Measurements from ENCODE around the gene IFITM2.
"Not testable (repeated sequence)": the region's sequence is repeated elsewhere in the genome, so short reads cannot be mapped to it uniquely, and the experiment has no call there.

IFITM2 gene

DNA sequence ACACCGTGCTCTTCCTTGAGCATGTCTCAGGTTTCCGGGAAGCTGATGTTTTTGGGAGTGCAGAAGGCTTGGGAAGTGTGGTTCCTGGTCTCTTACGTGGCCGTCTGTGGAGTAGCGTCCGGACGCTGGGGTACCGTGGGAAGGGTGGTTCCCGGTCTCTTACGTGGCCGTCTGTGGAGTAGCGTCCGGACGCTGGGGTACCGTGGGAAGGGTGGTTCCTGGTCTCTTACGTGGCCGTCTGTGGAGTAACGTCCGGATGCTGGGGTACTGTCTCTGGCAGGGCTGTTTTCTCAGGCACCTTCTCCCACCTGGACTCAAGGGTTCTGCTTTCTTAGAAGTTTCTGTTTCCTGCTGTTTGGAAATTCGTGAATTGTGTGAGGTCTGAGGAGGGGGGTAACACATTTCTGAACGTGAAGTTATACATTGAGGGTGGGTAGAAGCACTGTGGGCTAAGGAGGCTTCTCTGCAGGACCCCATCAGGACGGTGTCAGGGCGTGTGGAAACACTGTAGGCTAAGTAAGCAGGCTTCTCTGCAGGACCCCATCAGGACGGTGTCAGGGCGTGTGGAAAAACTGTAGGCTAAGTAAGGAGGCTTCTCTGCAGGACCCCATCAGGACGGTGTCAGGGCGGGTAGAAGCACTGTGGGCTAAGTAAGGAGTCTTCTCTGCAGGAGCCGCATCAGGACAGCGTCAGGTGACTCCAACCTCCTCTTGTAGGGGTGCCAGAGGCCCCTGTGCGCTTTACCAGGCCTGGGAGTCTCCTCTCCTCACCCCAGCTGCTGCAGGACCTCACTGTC, 18.4 kb downstream of the IFITM2 start:
- no peak for DNase-seq (ENCODE audit: low read depth in 2 of 2)

DNA sequence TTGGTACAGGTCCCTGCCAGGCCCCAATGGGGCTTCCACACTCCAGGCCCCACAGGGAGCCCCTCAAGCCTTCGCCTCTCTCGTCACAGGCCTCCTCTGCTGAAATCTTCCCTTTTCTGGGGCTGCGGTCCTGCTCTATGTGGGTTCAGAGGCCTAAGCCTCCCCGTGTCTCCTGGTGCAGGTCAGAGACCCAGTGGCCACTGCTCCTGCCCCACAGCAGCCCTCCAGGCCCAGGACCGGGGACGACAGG, 18.9 kb downstream of the IFITM2 start:
- no peak for DNase-seq (ENCODE audit: low read depth in 2 of 2)

DNA sequence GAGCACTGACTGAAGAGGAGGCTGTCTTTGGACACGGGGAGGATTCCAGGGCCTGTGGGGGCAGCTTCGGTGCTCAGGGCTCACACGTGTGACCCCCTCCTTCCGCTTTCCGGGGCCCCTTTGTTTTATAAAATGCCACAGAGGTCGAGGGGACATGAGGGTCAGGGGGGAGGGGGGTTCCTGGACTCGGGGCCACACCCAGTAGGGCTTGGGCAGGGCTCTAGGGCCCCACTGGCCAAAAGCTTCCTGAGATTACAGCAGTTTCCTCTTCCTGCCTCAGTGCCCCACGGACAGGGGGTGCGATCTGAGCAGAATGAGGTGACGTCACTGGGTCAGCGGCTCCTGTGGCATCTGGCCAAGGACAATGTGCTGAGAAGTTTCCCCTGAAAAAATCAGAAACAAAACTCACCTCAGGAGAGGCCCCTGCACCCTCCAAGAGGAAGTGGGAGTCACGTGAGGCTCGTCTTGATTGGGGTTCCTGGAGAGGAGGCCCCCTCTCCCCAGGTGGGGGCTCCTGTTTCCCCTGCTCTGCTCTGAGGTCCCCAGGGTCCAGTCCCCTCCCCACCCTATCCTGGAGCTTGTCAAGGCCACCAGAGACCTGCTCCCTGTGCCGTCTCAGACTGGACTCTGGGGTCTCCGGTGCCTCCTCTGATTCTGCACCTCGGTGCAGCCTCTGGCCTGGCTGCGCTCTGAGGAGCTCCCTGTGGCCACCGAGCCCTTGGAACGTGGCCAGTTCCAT, 19.4 kb downstream of the IFITM2 start:
- peak in 1 of 2 donors; percentile 65 for DNase-seq (ENCODE audit: low read depth in 2 of 2)

DNA sequence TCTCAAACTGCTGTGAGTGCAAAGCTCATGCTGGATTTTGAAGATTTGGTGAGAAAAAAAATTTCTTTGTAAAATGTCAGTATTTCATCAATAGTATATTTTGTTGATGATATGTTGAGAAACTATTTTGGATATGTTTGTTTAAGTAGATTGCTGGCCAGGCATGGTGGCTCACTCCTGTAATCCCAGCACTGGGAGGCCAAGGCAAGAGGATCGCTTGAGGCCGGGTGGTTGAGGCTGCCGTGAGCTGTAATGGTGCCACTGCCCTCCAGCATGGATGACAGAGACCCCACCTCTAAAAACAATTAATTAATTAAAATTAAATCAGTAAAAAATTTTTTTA, 19.9 kb downstream of the IFITM2 start:
- no peak for DNase-seq (ENCODE audit: low read depth in 2 of 2)

DNA sequence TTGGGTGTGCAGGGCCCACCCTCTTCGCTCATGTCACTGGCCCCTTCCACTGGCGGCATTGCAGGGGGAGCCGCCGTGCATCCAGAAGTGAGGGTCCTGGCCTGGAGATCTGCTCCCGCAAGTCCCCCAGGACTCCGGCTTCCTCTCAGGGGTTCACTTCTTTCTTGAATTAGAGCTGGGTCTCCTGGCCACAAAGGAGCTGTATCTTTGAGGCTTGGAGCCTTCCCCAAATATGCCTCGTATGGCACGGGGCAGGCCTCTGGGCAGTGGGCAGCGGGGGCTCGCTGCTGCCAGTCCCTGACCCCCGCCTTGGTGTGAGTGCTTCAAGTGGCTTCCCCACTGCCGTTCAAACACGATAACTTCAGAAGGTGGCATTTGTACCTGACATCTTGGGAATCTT, 20.4 kb downstream of the IFITM2 start:
- DNase-seq (ENCODE audit: low read depth in 2 of 2): no peak

DNA sequence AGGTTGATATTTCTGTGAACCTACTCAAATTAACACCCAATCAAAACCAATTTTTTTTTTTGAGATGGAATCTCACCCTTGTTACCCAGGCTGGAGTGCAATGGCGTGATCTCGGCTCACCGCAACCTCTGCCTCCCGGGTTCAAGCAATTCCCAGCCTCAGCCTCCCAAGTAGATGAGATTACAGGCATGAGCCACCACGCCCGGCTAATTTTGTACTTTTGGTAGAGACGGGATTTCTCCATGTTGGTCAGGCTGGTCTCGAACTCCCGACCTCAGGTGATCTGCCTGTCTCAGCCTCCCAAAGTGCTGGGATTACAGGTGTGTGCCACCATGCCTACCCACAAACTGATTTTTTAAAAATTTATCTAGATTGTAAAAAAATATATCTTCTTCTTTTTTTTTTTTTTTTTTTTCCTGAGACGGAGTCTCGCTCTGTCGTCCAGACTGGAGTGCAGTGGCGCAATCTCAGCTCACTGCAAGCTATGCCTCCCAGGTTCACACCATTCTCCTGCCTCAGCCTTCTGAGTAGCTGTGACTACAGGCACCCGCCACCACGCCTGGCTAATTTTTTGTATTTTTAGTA, 21.0 kb downstream of the IFITM2 start:
- not testable (repeated sequence) for DNase-seq (ENCODE audit: low read depth in 2 of 2)

DNA sequence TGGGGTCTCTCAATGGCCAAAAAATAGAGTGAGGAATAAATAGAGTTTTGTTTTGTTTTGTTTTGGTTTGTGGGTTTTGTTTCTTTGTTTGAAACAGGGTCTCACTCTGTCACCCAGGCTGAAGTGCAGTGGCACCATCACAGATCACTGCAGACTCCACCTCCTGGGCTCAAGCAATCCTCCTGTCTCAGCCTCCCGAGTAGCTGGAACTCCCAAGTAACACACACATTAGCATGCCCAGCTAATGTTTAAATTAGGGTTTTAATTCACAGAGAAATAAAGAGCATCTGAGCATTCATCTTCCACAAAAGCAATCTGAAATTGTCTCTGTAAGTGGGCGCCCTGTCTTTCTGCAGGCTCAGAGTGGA, 22.3 kb downstream of the IFITM2 start:
- no peak for DNase-seq (ENCODE audit: low read depth in 2 of 2)

DNA sequence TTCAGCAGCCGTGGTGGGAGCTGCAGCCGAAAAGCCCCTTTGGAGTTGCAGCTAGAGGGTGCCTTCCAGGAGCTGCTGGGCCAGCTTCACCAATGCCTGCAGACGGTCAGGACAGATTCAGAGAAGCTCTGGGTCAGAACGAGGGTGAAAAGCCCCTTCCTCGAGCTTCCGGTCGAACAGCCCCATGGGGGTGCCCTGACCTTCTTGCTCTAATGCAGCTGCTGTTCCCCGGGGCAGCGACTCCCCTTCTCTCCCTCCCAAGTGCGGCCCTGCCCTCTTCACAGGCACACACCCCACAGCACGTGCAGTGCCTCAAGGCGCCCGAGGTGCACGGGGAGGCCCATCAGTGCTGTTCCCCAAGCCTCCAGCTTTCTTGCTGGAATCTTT, 22.7 kb downstream of the IFITM2 start:
- no peak for DNase-seq (ENCODE audit: low read depth in 2 of 2)

DNA sequence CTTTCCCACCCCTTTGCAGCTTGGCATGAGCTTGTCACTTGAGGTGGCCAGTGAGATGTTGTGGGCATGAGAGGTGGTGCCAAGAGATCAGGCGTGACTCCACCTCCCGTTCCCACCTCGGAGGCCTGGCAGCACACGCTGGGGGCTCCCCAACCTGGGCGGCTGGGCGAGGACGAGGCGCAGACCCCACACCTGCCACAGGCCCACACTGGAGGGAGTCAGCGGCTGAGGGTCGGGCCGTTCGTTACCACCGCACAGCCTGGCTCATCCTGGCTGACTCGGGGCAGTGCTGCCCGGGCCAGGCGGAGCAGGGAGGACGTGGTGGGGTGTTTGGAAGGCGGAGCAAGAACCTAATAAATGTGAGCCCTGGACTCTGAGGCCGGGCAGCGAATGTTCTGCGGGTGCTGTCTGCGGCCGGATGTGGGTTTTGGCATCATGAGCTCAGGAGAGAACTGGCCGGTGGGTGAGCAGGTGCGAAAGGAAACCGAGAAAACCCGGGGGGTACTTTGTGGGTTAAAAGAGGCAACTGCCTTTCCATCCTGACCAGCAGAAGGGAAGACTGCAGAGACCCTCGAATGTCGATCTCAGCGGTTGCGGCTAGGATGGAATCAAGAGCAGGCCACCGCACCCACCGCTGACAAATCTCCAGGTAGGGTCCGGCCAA, 23.2 kb downstream of the IFITM2 start:
- DNase-seq (ENCODE audit: low read depth in 2 of 2): no peak

DNA sequence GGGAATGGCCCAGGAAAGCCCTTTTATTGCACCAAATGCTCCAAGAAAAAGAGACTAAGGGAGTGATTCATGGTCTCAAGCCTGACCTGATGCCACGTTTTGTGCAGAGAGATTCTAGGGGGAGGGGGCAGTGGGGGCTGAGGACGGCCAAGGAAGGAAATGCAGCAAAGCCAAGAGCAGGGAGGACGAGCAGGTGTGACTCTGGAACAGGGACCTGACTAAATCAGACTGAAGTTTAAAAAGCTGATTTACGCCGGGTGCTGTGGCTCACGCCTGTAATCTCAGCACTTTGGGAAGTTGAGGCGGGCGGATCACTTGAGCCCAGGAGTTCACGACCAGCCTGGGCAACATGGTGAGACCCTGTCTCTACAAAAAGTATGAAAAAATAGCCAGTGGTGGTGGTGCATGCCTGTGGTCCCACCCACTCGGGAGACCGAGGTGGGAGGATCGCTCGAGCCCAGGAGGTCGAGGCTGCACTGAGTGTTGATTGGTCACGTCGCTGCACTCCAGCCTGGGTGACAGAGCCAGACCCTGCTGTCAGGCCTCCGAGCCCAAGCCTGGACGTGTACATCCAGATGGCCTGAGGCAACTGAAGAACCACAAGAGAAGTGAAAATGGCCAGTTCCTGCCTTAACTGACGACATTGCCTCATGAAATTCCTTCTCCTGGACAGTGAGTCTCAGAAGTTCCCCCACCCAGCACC, 23.9 kb downstream of the IFITM2 start:
- DNase-seq (ENCODE audit: low read depth in 2 of 2): no peak

DNA sequence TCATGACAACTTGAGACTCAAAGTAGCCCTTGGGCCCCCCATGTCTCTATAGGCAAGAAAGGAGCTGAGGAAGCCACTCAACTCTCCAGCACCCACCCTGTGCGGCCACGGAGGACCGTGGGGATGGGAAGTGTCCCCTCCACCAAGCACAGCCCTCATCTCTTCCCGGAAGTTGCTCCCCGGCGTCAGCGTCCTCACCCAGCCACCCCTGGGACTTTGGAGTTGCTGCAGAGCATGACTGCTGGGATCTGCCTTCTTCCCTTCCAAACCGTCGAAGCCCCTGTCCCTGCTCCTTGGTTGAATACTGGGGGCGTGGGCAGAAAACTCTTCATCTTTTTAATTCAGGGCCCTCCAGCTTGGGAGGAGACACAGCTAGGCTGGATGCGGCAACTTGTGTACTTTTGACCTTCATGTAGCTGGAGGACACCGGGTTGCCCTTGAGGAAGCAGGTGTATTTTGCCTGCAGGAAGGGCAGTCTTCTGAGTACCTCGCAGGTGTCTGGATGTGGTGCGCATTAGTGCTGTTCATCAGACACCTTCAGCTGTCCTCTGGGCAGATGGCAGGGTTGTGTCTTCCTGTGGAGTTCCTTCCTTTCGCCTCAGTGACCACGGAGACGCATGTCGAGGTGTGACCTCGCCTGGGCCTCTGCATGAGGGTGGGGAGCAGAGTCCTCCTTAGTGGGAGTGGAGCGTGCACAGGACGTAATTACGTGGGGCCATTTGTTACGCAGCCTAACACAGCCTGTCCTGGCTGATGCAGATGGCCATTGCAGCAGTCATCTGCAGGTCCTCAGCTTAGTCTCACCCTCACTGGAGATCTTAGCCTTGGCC, 25.2 kb downstream of the IFITM2 start:
- DNase-seq (ENCODE audit: low read depth in 2 of 2): no peak

DNA sequence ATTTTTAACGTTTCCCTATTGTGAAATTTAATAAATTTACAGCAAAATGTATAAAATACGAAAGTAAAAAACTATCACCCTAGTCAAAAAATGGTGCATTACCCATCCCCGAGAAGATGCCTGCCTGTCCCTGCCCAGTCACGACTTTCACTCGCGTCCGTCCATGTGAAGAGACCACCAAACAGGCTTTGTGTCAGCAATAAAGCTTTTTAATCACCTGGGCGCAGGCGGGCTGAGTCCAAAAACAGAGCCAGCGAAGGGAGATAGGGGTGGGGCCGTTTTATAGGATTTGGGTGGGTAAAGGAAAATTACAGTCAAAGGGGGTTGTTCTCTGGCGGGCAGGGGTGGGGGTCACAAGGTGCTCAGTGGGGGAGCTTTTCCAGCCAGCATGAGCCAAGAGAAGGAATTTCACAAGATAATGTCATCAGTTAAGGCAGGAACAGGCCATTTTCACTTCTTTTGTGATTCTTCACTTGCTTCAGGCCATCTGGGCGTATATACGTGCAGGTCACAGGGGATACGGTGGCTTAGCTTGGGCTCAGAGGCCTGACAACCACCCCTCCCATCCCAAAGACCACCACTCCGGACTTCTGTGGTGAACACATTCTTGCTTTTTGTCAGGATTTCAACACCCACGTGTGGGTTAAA, 26.1 kb downstream of the IFITM2 start:
- DNase-seq (ENCODE audit: low read depth in 2 of 2): not testable (repeated sequence)

DNA sequence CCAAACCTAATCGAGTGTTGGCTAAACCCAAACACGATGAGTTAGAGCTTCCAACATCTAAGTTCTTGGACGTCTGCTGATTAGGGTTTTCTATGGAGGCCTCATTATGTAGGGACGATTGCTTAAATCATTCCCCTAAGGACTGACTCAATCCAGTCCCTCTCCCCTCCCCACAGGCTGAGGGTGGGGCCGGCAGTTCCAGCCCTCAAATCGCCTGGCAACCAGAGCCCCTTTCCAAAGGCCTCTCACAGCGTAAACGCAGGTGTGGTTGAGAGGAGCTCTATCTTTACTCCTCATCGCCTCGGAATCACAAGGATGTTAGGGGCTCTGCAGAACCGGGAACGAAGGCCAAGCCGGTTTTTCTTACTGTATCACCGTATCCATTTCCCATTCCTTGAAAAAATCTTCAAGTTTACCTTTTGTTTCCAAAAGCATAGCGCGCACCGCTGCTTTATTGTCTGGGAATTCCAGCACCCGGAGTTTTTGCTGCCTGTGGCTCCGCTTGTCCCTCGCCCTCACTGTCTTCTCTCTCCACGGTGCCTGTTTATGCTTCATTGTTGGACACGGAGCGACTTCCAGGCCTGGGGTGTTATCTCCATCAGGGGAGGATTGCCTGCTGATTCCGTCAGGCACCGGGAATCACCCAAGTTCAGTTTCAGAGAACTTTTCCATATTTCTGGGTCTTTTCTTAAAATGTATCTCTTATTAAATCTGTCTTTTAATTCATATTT, 26.8 kb downstream of the IFITM2 start:
- no peak for DNase-seq (ENCODE audit: low read depth in 2 of 2)

DNA sequence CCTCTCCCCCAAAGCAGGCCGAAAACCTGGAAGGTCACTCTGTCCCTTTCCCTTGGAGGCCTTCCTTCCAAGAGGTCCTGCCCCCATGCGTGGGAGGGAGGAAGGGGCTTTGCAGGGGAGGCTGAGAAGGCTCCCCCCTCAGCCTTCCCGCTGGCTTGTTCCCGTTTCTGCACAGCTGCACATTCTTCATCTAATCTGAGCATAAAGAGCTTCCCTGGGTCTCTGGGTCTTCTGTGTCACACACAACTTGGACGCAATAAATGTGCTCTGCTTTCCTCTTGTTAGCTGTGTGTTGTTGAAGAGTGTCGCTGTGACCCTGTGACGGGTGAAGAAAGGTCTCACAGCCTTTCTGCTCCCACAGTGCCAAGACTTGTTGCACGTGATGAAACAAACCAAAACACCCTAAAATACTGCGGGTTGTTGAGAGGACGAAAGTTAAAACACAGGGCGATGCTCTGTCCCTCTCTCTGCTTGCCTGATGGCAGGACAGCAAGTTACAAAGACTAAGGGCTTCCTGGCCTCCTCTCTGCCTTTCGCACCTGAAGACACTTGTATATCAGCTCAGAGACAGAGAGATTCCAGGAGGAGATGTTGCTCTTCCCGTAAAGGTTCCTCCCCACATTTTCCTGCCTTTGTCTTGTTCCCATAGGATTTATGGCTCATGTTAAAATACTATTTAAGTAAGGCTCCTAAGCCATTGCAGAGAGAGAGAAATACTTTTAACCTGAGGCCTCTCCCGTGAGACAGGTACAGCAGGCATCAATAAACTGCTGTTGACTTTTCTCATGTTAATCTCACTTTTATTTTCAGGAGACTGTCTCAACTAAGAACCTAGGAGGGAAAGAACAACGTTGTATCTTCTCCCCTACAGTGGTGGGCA, 28.4 kb downstream of the IFITM2 start:
- no peak for DNase-seq (ENCODE audit: low read depth in 2 of 2)

DNA sequence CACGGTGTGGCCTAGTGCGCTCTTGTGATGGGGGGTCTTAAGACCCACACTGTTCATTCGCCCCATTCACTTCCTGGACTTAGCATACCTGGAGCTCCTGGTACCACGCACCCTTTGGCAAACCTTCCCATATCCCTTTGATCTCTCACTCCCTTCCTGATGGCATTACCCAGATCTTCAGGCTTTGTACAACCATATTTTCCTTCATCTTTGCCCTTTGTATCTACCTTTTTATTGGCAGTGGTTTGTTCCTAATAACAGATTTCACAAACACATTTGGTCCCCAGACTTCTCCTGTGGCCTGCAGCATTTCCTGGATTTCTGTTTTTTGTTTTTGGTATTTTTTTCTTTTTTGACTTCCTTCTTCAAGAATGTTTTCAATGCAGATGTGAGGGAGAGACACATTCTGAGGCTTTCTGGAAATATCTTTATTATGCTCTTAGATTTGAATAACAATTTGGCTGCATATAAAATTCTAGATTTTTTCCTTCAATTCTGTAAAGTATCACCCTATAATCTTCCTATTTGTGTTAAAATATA, 29.1 kb downstream of the IFITM2 start:
- DNase-seq (ENCODE audit: low read depth in 2 of 2): no peak

DNA sequence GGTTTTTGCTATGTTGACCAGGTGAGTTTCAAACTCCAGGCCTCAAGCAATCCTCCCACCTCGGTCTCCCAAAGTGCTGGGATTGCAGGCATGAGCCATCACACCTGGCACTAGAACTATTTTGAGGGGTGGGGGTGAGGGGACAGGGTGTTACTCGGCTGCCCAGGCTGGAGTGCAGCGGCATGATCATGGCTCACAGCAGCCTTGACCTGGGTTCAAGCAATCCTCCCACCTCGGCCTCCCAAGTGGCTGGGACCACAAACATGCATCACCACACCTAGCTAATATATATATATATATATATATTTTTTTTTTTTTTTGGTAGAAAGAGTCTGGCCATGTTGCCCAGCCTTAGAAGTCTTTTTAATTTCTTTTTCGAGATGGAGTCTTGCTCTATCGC, 30.1 kb downstream of the IFITM2 start:
- DNase-seq (ENCODE audit: low read depth in 2 of 2): no peak

DNA sequence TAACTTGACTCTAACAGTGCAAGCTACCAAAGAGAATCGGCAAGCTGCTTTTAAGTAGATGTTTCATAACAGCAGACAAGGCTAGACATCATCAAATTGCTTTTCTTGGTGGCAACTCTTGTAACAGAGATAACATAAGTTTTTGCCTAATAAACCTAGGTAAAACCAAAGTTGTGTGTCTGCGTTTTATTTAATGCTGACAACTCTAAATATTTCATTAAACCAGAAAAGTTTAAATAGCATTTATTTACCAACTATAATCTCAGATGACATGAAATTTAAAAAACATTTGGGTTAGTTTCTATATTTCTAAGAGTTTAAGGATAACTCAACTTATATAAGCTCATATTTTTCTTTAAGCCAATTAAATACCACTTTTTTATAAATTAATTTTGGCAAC, 32.3 kb downstream of the IFITM2 start:
- DNase-seq (ENCODE audit: low read depth in 2 of 2): no peak

DNA sequence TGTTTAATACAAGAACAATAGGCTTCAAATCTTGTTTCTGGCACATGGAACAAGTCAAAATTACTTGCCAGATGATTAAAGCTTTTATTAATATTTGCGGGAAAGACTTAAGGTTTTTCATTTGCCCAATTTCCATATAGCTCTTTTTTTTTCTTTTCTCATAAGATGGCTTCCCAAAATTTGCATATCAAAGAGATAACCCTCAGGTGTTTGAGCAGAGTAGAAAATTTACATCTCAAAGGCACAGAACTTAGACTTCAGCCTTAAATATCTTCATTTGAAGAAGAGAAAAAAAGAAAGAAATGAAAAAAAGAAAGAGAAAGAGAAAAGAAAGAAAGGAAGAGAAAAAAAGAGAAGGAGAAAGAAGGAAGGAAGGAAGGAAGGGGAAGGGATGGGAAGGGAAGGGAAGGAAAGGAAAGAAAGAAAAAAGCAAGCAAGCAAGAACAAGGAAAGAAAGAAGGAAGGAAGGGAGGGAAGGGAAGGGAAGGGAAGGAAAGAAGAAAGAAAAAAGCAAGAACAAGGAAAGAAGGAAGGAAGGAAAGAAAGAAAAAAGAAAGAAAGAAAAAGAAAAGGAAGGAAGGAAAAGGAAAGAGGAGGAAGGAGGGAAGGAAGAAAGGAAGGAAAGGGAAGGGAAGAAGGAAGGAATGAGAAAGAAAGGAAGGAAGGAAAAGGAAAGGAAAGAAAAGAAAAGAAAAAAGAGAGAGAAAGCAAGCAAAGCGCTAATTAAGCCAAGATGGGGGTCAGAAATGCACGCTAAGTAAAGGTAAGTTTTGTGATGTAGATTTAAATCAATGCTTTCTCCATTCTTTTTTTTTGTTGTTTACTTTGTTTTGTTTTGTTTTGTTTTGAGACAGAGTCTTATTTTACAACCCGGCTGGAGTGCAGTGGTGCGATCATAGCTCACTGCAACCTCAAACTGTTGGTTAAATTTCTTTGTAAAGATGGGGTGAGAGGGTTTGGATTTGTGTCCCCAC, 33.2 kb downstream of the IFITM2 start:
- DNase-seq (ENCODE audit: low read depth in 2 of 2): no peak

All from stimulated activated CD8-positive, alpha-beta memory T cell treated with anti-CD3 and anti-CD28 coated beads, Interleukin-2, amount 100 ng/mL, for 48 hours (primary cell).